SJCRH30 (cell line): ENCODE measurements around the gene SMIM15. TPM values are rescaled to one million over a fixed set of nuclear protein-coding genes. Genes with fewer than 3 reads are reported as not detected.
A peak's percentile ranks its signal among the peaks of the same experiment; 100 is the strongest.

Source experiments
- DNase-seq, 2 experiments: peaks; one replicate each; pipeline ENCODE4 v3.0.0-alpha.2; 2015 to 2020
- H3K27ac ChIP-seq: fragments of 250-450 bp; sonication (Bioruptor Pico); 2 replicates; pipeline ENCODE4 v1.5.1; 2020; ENCODE audit warnings: mild to moderate bottlenecking, moderate library complexity
- H3K27me3 ChIP-seq: fragments of 250-450 bp; sonication (Bioruptor Pico); 2 replicates; pipeline ENCODE4 v1.5.1; 2020; ENCODE audit warnings: mild to moderate bottlenecking, moderate library complexity
- H3K36me3 ChIP-seq: fragments of 250-450 bp; sonication (Bioruptor Pico); 2 replicates; pipeline ENCODE4 v1.5.1; 2020; ENCODE audit warnings: mild to moderate bottlenecking, moderate library complexity
- H3K4me1 ChIP-seq: fragments of 250-450 bp; sonication (Bioruptor Pico); 2 replicates; pipeline ENCODE4 v1.5.1; 2020; ENCODE audit warnings: mild to moderate bottlenecking, moderate library complexity
- H3K4me3 ChIP-seq: fragments of 250-450 bp; sonication (Bioruptor Pico); 2 replicates; pipeline ENCODE4 v1.5.1; 2020; ENCODE audit warnings: mild to moderate bottlenecking, moderate library complexity
- H3K9me3 ChIP-seq: fragments of 250-450 bp; sonication (Bioruptor Pico); replicated peaks from 2 replicates; pipeline ENCODE4 v1.5.1; 2020; ENCODE audit warnings: mild to moderate bottlenecking, moderate library complexity
- total RNA-seq: library from RNA; depleted of rRNA; stranded (reverse); fragments of >200 nt; shearing (Covaris generic); gene quantifications from 2 replicates; pipeline ENCODE4 v1.2.3, GENCODE V29; 2014; rRNA removed

The SMIM15 gene
- total RNA-seq, 1 experiment from 2014 or later = 50.8 TPM

DNA sequence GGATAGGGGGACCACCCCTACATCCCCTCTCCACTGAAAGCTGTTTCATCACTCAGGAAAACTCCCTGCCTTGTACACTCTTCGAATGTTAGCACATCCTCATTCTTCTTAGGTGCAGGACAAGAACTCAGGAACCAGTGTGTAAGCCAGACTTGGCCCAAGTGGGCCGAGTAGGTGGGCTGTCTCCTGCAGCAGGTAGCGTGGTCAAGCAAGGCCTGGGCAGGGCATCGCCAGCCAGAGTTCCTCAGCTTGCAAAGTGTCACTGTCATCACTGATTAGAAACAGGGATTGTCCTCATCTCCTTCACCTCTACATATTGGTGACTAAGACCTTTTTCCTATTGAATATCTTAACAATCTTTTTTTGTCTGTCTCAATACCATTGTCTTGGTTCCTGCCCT is 22.3 kb downstream of the SMIM15 start:
- no peak for DNase-seq
- Histone ChIP-seq H3K9me3 (no peaks in the 10 kb centered on the region), H3K27ac (no peak overlapping the region), H3K36me3 (no peaks in the 10 kb centered on the region), H3K4me3 (no peak overlapping the region), H3K4me1 (0 out of 2 replicates have a peak, but pooled peaks cover 4% of the 10 kb centered on the region), H3K27me3 (no peaks in the 10 kb centered on the region)

DNA sequence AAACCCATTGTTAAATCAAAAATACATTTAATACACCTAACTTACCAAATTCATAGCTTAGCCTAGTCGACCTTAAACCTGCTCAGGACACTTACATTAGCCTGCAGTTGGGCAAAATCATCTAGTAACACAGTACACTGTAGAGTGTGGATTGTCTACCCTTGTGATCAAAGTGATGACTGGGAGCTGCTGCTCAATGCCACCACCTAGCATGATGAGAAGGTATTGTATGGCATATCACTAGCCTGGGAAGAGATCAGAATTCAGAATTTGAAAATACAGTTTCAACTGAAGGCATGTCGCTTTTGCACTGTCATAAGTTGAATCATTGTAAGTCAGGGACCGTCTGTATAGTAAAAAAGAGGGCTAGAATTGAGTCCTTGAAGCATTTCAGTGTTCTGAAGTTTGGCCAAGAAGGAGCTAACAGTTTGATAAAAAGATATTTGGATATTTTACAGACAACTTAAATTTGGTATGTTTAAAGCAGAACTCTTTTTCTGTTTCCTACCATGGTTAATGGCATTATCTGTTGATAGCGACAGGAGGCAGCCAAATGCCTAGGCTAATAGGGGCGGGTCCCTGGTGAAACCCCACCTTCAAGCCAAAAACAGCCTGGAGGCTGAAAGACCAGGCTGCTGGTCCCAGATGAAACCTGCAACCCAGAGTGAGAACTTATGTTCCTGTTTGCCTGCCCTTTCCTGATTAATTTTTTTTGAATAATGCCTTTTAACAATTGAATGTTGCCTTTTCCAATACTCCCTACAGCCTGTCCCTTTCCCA is 23.0 kb downstream of the SMIM15 start:
- Histone ChIP-seq H3K4me1 (0 out of 2 replicates have a peak, but pooled peaks cover 4% of the 10 kb centered on the region), H3K4me3 (no peak overlapping the region), H3K27ac (no peak overlapping the region), H3K9me3 (no peaks in the 10 kb centered on the region), H3K27me3 (no peaks in the 10 kb centered on the region), H3K36me3 (no peaks in the 10 kb centered on the region)
- DNase-seq = no peak

DNA sequence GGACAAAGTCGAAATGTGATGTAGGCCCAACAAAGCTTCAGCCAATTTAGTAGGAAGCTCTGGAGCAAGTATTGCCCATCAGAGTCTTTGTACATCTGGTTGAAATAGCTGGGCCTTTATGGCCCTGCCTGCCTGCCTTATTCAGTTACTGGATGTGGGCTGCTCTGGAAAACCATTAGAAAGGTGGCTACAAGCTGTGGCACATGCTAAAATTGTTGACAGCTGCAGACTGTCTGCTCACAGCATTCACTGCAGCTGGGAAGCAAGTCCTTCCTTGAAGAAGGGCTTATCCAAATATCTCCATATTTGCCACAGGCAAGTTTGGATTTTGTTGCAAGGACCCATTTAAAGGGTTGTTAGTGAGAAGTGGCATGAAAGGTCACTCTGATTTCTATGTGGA is 24.4 kb downstream of the SMIM15 start:
- DNase-seq = peak; percentile 14 to 35
- H3K27ac ChIP-seq = no peak overlapping the region
- no peaks in the 10 kb centered on the region for H3K9me3 ChIP-seq
- peaks cover 7% of the 10 kb centered on the region for H3K4me1 ChIP-seq
- no peaks in the 10 kb centered on the region for H3K27me3 ChIP-seq
- no peak overlapping the region for H3K4me3 ChIP-seq
- H3K36me3 ChIP-seq = no peaks in the 10 kb centered on the region

DNA sequence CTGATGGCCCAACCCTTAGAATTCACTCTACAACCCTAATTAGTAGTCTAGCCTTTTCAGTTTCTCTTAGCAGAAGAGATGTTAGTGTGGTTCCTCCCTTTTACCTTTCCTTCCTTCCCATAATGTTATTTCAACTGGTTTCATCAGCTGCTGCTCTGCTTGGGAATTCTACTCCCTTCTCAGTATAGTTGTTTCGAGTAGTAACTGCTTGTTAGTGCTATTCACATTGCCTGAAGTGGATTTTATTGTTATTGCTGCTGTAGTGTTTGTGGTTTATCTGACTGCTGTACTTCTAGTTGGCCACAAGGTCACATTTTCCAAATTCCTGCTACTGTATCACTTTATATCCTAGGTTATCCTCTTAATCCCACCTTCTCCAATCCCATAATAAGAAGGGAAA is 29.7 kb downstream of the SMIM15 start:
- Histone ChIP-seq H3K4me3 (no peak overlapping the region), H3K27me3 (no peaks in the 10 kb centered on the region), H3K27ac (no peak overlapping the region), H3K9me3 (no peaks in the 10 kb centered on the region), H3K36me3 (no peaks in the 10 kb centered on the region), H3K4me1 (peaks cover 13% of the 10 kb centered on the region)
- peak in 1 of 2 experiments; percentile 48 for DNase-seq

DNA sequence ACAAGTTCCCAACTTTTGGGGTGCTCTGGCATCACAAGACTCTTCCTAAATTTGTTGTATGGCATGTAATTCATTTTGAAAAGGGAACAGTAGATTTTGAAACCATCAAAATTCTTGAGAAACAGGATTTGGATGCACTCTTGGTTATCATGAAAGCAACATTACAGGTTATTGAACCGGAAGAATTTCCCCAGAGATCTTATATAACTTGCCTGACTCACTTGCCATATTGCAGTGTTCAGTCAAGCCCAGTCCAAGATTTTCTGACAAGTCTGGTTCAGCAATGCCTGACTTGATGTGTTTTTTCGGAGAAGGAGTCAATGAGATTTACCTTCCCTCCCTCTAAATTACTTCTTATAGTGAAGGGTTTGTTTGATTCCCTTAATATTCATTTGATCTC is 32.0 kb downstream of the SMIM15 start:
- no peak for DNase-seq
- Histone ChIP-seq H3K27me3 (no peaks in the 10 kb centered on the region), H3K9me3 (no peaks in the 10 kb centered on the region), H3K4me3 (no peak overlapping the region), H3K36me3 (no peaks in the 10 kb centered on the region), H3K27ac (no peak overlapping the region), H3K4me1 (peaks cover 12% of the 10 kb centered on the region)

DNA sequence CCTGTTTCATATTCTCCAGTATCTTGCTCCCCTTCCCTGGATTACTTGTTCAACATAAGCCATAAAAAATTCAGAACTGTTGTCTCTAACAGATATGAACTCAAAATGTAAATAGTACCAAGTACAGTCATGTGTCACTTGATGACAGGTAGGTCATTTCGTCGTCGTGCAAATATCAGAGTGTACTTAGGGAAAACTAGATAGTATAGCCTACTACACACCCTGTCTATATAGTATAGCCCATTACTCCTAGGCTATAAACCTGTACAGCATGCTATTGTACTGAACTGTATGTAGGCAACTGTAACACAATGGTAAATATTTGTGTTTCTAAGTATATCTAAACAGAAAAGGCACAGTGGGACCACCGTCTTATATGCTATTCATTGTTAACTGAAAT is 39.1 kb downstream of the SMIM15 start:
- Histone ChIP-seq H3K4me1 (no peaks in the 10 kb centered on the region), H3K36me3 (no peaks in the 10 kb centered on the region), H3K9me3 (no peaks in the 10 kb centered on the region; the same call in 1 of the 2 replicates), H3K4me3 (no peak overlapping the region), H3K27ac (no peak overlapping the region), H3K27me3 (no peaks in the 10 kb centered on the region)
- no peak for DNase-seq

DNA sequence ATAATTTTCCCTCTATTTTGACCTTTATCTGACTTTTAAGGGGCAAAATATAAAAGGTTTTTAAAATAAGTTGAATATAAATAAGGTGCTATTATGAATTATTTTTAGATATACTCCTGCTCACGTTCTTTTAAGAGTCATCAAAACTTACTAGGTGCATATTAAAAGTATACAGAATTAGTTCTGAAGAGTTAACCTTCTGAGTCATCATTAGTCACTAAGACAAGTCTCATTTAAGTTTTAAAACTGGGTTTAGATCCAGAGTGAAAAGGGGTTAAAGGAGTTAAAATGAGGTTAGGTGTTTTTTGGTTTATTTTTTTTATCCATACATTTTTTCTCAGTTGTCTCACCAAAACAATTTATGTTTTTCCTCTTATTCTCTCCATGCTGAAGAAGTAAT is 41.7 kb downstream of the SMIM15 start:
- H3K9me3 ChIP-seq = no peaks in the 10 kb centered on the region; the same call in 1 of the 2 replicates
- no peak for DNase-seq
- no peak overlapping the region for H3K4me3 ChIP-seq
- no peaks in the 10 kb centered on the region for H3K4me1 ChIP-seq
- no peak overlapping the region for H3K27ac ChIP-seq
- no peaks in the 10 kb centered on the region for H3K27me3 ChIP-seq
- no peaks in the 10 kb centered on the region for H3K36me3 ChIP-seq

DNA sequence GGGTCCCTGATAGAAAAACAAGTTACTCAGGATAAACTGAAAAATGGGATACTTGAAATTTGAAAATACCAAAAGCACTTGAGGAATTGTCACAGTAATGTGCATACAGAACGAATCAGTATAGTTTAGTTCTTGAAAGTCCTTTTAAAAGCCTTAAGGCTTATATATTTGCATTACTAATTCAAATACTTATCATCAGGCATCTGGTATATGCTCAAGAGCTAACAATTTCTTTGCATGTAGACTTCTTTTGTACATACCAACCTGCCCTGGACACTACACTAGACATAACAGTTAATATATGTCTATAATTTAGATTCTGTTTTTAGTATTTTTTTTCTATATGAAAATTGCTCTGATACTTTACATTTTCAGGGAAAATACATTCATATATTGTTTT is 43.2 kb downstream of the SMIM15 start:
- no peaks in the 10 kb centered on the region for H3K27me3 ChIP-seq
- H3K4me3 ChIP-seq = no peak overlapping the region
- no peaks in the 10 kb centered on the region; the same call in 1 of the 2 replicates for H3K9me3 ChIP-seq
- H3K27ac ChIP-seq = no peak overlapping the region
- no peaks in the 10 kb centered on the region for H3K36me3 ChIP-seq
- no peaks in the 10 kb centered on the region for H3K4me1 ChIP-seq
- no peak for DNase-seq

DNA sequence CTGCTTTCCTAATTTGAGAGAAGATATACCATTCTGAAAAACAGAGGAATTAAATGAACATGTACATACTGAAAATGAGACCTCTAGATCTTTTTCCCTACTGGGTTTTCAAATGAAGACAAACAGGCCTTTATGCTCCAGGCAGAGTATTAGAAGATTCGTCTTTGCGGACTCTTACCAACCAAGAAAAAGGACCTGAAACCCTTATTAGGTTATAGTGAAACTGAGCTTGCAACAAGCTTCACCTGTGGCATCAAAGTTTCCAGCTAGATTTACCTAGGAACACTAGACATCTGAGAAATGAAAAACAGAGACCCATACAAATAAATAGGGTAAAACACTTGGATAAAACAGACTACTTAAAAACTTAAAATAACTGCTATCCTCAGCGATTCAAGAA is 46.3 kb downstream of the SMIM15 start:
- no peak overlapping the region for H3K27ac ChIP-seq
- no peaks in the 10 kb centered on the region for H3K27me3 ChIP-seq
- DNase-seq = no peak
- H3K9me3 ChIP-seq = no peaks in the 10 kb centered on the region
- no peaks in the 10 kb centered on the region for H3K36me3 ChIP-seq
- H3K4me1 ChIP-seq = no peaks in the 10 kb centered on the region
- no peak overlapping the region for H3K4me3 ChIP-seq

DNA sequence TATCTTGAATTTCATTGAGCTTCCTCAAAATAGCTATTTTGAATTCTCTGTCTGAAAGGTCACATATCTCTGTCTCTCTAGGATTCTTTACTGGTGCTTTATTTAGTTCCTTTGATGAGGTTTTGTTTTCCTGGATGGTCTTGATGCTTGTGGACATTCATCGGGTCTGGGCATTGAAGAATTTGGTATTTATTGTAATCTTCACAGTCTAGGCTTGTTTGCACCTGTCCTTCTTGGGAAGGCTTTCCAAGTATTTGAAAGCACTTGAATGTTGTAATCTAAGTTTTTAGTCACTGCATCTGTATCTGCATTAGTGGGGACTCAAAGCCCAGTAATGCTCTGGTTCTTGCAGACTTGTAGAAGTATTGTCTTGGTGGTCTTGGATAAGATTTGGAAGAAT is 47.8 kb downstream of the SMIM15 start:
- no peak overlapping the region for H3K27ac ChIP-seq
- H3K27me3 ChIP-seq = no peaks in the 10 kb centered on the region
- no peak for DNase-seq
- H3K9me3 ChIP-seq = no peaks in the 10 kb centered on the region
- no peak overlapping the region for H3K4me3 ChIP-seq
- H3K4me1 ChIP-seq = no peaks in the 10 kb centered on the region
- no peaks in the 10 kb centered on the region for H3K36me3 ChIP-seq

Other genes starting within 250 kb of the SMIM15 start
- gene ERCC8, start 217.4 kb downstream of the SMIM15 start, total RNA-seq = 24.9 and 29.9 TPM in 2 replicates
- 53.2 and 59.8 TPM in 2 replicates for gene NDUFAF2, start 217.3 kb downstream of the SMIM15 start, total RNA-seq
- gene ZSWIM6, start 169.8 kb upstream of the SMIM15 start, total RNA-seq = 10.6 and 12.0 TPM in 2 replicates